Activated CD8-positive, alpha-beta T cell treated with anti-CD3 and anti-CD28 coated beads for 36 hours (primary cell): ENCODE results near the gene EHMT1. TPM values are rescaled to one million over a fixed set of nuclear protein-coding genes. Genes with fewer than 3 reads are reported as not detected.
A peak's percentile ranks its signal among the peaks of the same experiment; 100 is the strongest.

Source experiments
- ATAC-seq: fragments of 200-7000 bp; cut with Tn5 transposase; one replicate; pipeline ENCODE4 v1.10.0; 2021; ENCODE audit warnings: mild to moderate bottlenecking, moderate library complexity
- CTCF ChIA-PET: fragments of 350-600 bp; sonication (Branson Sonifier 250); formaldehyde crosslinking; loops from one replicate; lab custom pipeline; 2021; ENCODE audit warnings: antibody characterized with exemption; lab: Charles Lee
- POLR2A ChIA-PET: fragments of 350-600 bp; sonication (Branson Sonifier 250); formaldehyde crosslinking; loops from one replicate; lab custom pipeline; 2021; ENCODE audit warnings: antibody characterized with exemption; lab: Charles Lee
- DNase-seq: peaks from one replicate; pipeline ENCODE4 v3.0.0-alpha.2; 2020
- H3K27ac Mint-ChIP-seq: one replicate; pipeline ENCODE4 v1.8.0; 2021; ENCODE audit warnings: mild to moderate bottlenecking, mixed read lengths
- H3K27me3 Mint-ChIP-seq: one replicate; pipeline ENCODE4 v1.8.0; 2021; ENCODE audit warnings: mixed read lengths
- H3K36me3 Mint-ChIP-seq: one replicate; pipeline ENCODE4 v1.8.0; 2021; ENCODE audit warnings: low read depth, mixed read lengths
- H3K4me1 Mint-ChIP-seq: one replicate; pipeline ENCODE4 v1.8.0; 2021; ENCODE audit warnings: low read depth, mixed read lengths
- H3K4me3 Mint-ChIP-seq: one replicate; pipeline ENCODE4 v1.8.0; 2021; ENCODE audit warnings: mild to moderate bottlenecking, moderate library complexity, mixed read lengths
- H3K9me3 Mint-ChIP-seq: one replicate; pipeline ENCODE4 v1.8.0; 2021; ENCODE audit warnings: mixed read lengths
- CTCF ChIP-seq: fragments of 200-600 bp; IDR thresholded peaks from one replicate; pipeline ENCODE4 v1.8.0; 2022; ENCODE audit warnings: antibody characterized with exemption, mild to moderate bottlenecking
- intact Hi-C: fragments of 100-400 bp; cut with micrococcal nuclease; formaldehyde crosslinking; loops from one replicate; pipeline ENCODE4 v1.10.0; 2022
- total RNA-seq, 2 experiments: library from RNA; stranded (reverse); gene quantifications; one replicate each; pipeline ENCODE4 v1.2.3, GENCODE V29; 2021

The EHMT1 gene
- total RNA-seq, 2 experiments from 2014 or later: 62.1 to 67.1 TPM

- TF ChIP-seq CTCF: no peak
These were observed 35.5 kb upstream of the EHMT1 start for GRCh38 chr9:137583347-137583746.

GRCh38 chr9:137583957-137584356 lies 34.8 kb upstream of the EHMT1 start:
- intact Hi-C loops: no loop called here
- ATAC-seq: no peak
- Mint-ChIP-seq H3K4me1 (peaks cover 21% of the 10 kb centered on the region), H3K4me3 (no peak overlapping the region), H3K27me3 (no peaks in the 10 kb centered on the region), H3K27ac (no peak overlapping the region), H3K9me3 (no peaks in the 10 kb centered on the region), H3K36me3 (peaks cover 27% of the 10 kb centered on the region)
- ChIA-PET CTCF (no interaction called here), POLR2A (no interaction called here)
- no peak for DNase-seq
- no peak for TF ChIP-seq CTCF

More at GRCh38 chr9:137583347-137583746, 35.5 kb upstream of the EHMT1 start:
- H3K9me3 Mint-ChIP-seq: no peaks in the 10 kb centered on the region
- H3K36me3 Mint-ChIP-seq: peaks cover 24% of the 10 kb centered on the region
- intact Hi-C loops: no loop called here
- H3K4me1 Mint-ChIP-seq: peaks cover 16% of the 10 kb centered on the region
- H3K27me3 Mint-ChIP-seq: no peaks in the 10 kb centered on the region
- DNase-seq: no peak
- H3K4me3 Mint-ChIP-seq: no peak overlapping the region
- ChIA-PET CTCF (no interaction called here), POLR2A (no interaction called here)
- H3K27ac Mint-ChIP-seq: no peak overlapping the region
- no peak for ATAC-seq

GRCh38 chr9:137586854-137587253 lies 32.0 kb upstream of the EHMT1 start:
- H3K4me3 Mint-ChIP-seq: no peak overlapping the region
- no peak for ATAC-seq
- intact Hi-C loops: no loop called here
- DNase-seq: no peak
- H3K9me3 Mint-ChIP-seq: no peaks in the 10 kb centered on the region
- peaks cover 28% of the 10 kb centered on the region for H3K36me3 Mint-ChIP-seq
- ChIA-PET CTCF (interaction anchor here (1.4 to 2.6 kb wide), 3 partner anchors 7 to 35 kb away, joined by 4 to 20 read pairs (median 13); partner anchors contain the start of gene DPH7), POLR2A (interaction anchor here (0.7 to 5.0 kb wide), 2 partner anchors 7 to 12 kb away, joined by 4 to 33 read pairs; partner anchors contain the start of gene DPH7)
- no peaks in the 10 kb centered on the region for H3K27me3 Mint-ChIP-seq
- no peak for TF ChIP-seq CTCF
- H3K27ac Mint-ChIP-seq: no peak overlapping the region
- H3K4me1 Mint-ChIP-seq: peaks cover 23% of the 10 kb centered on the region

GRCh38 chr9:137588311-137588710 lies 30.5 kb upstream of the EHMT1 start:
- H3K4me3 Mint-ChIP-seq: peak overlapping the region; percentile 84
- intact Hi-C loops: no loop called here
- CTCF ChIA-PET: interaction anchor here (1.3 to 2.6 kb wide), 4 partner anchors 9 to 36 kb away, joined by 3 to 20 read pairs (median 8); partner anchors contain the start of gene DPH7
- POLR2A ChIA-PET: interaction anchor here (0.9 to 5.0 kb wide), 5 partner anchors 9 to 39 kb away, joined by 3 to 33 read pairs (median 4); partner anchors contain the start of genes DPH7, EHMT1 and MRPL41
- ATAC-seq (no peak), DNase-seq (no peak)
- H3K9me3 Mint-ChIP-seq: no peaks in the 10 kb centered on the region
- no peaks in the 10 kb centered on the region for H3K27me3 Mint-ChIP-seq
- no peak overlapping the region for H3K27ac Mint-ChIP-seq
- no peak for TF ChIP-seq CTCF
- H3K4me1 Mint-ChIP-seq: peaks cover 26% of the 10 kb centered on the region
- H3K36me3 Mint-ChIP-seq: peaks cover 25% of the 10 kb centered on the region

- peaks cover 25% of the 10 kb centered on the region for H3K36me3 Mint-ChIP-seq
- ChIA-PET CTCF (interaction anchor here (1.3 to 2.6 kb wide), 3 partner anchors 10 to 31 kb away, joined by 3 to 20 read pairs (median 13); partner anchors contain the start of gene DPH7), POLR2A (interaction anchor here (0.9 to 5.0 kb wide), 5 partner anchors 9 to 38 kb away, joined by 3 to 33 read pairs (median 4); partner anchors contain the start of genes DPH7, EHMT1 and MRPL41)
- H3K27me3 Mint-ChIP-seq: no peaks in the 10 kb centered on the region
- no peak overlapping the region for H3K27ac Mint-ChIP-seq
- intact Hi-C loops: no loop called here
- ATAC-seq: no peak
- peak overlapping the region; percentile 84 for H3K4me3 Mint-ChIP-seq
- TF ChIP-seq CTCF: no peak
- peaks cover 26% of the 10 kb centered on the region for H3K4me1 Mint-ChIP-seq
- H3K9me3 Mint-ChIP-seq: no peaks in the 10 kb centered on the region
- DNase-seq: no peak
These were observed 29.9 kb upstream of the EHMT1 start for GRCh38 chr9:137588891-137589290.
